K562 (cell line): ENCODE data around the gene FGFRL1. TPM values are rescaled to one million over a fixed set of nuclear protein-coding genes. Genes with fewer than 3 reads are reported as not detected.

Source experiments
- BHLHE40 ChIP-seq: IDR thresholded peaks from 2 replicates; pipeline ENCODE4 v1.6.1; 2011; ENCODE audit warnings: low read length, improper control_type of control experiment
- CREM ChIP-seq: IDR thresholded peaks from 2 replicates; pipeline ENCODE4 v1.6.1; 2014; ENCODE audit warnings: antibody characterized with exemption, low read depth
- ERF ChIP-seq: fragments of 450-650 bp; formaldehyde crosslinking; IDR thresholded peaks from 2 replicates; pipeline ENCODE4 v1.4.0; 2020; ENCODE audit warnings: mild to moderate bottlenecking, mixed read lengths
- ETV1 ChIP-seq: fragments of 450-650 bp; conservative IDR thresholded peaks from 2 replicates; pipeline ENCODE4 v1.6.1; 2016; ENCODE audit warnings: missing genetic modification characterization, control low read depth, low read depth, missing compliant biosample characterization
- HSF4 ChIP-seq: fragments of 250-450 bp; sonication (Bioruptor Pico); IDR thresholded peaks from 2 replicates; pipeline ENCODE4 v2.1.2; 2022; ENCODE audit warnings: mild to moderate bottlenecking, moderate library complexity, borderline replicate concordance
- NFRKB ChIP-seq: fragments of 450-650 bp; IDR thresholded peaks from 2 replicates; pipeline ENCODE4 v1.6.1; 2016; ENCODE audit warnings: low read depth
- RBBP5 ChIP-seq: fragments of 200-600 bp; sonication (generic); IDR thresholded peaks from 2 replicates; pipeline ENCODE4 v1.6.1; 2012; ENCODE audit warnings: borderline replicate concordance, mild to moderate bottlenecking, low read length, control low read depth, inconsistent platforms; ENCODE audit not compliant: insufficient read depth, poor library complexity, severe bottlenecking
- ZNF263 ChIP-seq: sonication (generic); formaldehyde crosslinking; IDR thresholded peaks from 2 replicates; pipeline ENCODE4 v1.8.0; 2022; ENCODE audit warnings: mild to moderate bottlenecking, missing genetic modification reagents, borderline replicate concordance
- ZNF584 ChIP-seq: fragments of 200-800 bp; sonication (Bioruptor generic); IDR thresholded peaks from 2 replicates; pipeline ENCODE4 v1.6.1; 2016; ENCODE audit warnings: low read depth, mild to moderate bottlenecking, missing genetic modification characterization, missing compliant biosample characterization
- polyA plus RNA-seq, 8 experiments: library from polyadenylated mRNA; depleted of rRNA in 4 of 8; stranded (reverse) in 5 of 8; unstranded in 3 of 8; fragments of >200 nt; fragmentation: Nextera tagmentation in 2 of 8; fragmentation: Illumina TruSeq in 1 of 8; extraction: Ambion mirVana in 2 of 8; extraction: Trizol in 1 of 8; gene quantifications; 2 replicates each; pipeline versions ENCODE4 v1.2.1 to v1.2.3, GENCODE V29; 2011 to 2014; ENCODE audit warnings: inconsistent platforms in 1 of 8, missing spikeins in 1 of 8
- total RNA-seq, 7 experiments: library from RNA; depleted of rRNA in 6 of 7; stranded (reverse); fragments of >200 nt in 6 of 7; fragmentation: Illumina TruSeq in 2 of 7; extraction: Trizol in 2 of 7; gene quantifications; 2 replicates each; pipeline versions ENCODE4 v1.2.1 to v1.2.3, GENCODE V29; 2011 to 2021; ENCODE audit warnings: low replicate concordance in 1 of 7
- TF ChIP-seq, protein P1 (sequence below), 2 experiments: fragments of 450-650 bp in 1 of 2; sonication (generic) in 1 of 2; formaldehyde crosslinking in 1 of 2; IDR thresholded peaks; 2 replicates each; pipeline versions ENCODE4 v1.7.1 to v1.9.0; 2016 to 2022; ENCODE audit warnings: inconsistent platforms in 1 of 2, mild to moderate bottlenecking in 1 of 2, missing genetic modification reagents in 1 of 2
- TF ChIP-seq, protein P2 (sequence below): fragments of 250-450 bp; sonication (Bioruptor Pico); IDR thresholded peaks from 2 replicates; pipeline ENCODE4 v1.8.0; 2022; ENCODE audit warnings: moderate library complexity, mild to moderate bottlenecking, inconsistent platforms
- TF ChIP-seq, protein P3 (sequence below): conservative IDR thresholded peaks from 2 replicates; pipeline ENCODE4 v1.6.1; 2011; ENCODE audit warnings: low read depth, mild to moderate bottlenecking, low read length; ENCODE audit not compliant: control insufficient read depth
- TF ChIP-seq, protein P4 (sequence below): sonication (generic); formaldehyde crosslinking; IDR thresholded peaks from 2 replicates; pipeline ENCODE4 v1.9.0; 2022; ENCODE audit warnings: mild to moderate bottlenecking, missing genetic modification reagents

The FGFRL1 gene
- total and polyA plus RNA-seq, 9 of the 15 experiments (the other 6 are each of a cell fraction or from before 2014, with no cell fraction given) = 0.34 to 49.9 (median 14.6) TPM

DNA sequence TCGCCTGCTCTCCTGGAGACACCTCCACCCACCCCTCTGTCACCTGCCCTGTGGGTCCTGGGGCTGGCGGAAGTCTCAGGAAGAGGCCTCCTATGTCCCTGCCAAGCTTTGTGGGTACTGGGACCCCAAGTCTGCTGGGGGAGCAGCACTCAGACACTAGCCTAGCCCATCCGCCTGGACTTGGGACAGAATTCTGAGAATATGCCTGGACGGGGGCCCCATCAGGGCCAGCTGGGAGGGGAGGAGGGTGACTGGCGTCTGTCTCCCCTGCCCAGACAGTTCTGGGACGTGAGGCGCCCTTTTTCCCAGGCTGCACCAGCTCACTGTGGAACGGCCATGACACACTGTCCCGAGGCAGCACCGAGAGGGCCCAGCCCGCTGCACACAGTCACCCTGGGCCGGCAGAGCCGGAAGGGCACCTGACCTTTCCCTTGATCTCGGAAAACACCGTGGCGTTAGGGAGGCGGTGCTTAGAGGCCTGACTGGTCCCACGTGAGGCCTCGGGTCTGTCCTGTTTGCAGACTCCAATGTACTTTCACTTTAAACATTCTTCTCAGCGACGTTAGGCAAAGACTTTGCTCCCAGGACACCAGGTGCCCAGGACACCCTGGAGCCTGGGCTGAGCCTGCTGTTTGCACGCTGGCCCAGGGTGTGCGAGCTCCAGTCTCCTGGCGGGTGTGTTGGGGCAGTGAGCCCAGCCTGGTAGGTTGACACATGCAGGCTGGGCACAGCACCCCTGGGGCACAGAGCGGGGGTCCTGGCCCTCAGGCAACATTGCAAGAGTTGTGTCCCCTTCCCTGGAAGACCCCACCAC is 18.9 kb upstream of the FGFRL1 start (continued):
- TF ChIP-seq, protein P1, sequence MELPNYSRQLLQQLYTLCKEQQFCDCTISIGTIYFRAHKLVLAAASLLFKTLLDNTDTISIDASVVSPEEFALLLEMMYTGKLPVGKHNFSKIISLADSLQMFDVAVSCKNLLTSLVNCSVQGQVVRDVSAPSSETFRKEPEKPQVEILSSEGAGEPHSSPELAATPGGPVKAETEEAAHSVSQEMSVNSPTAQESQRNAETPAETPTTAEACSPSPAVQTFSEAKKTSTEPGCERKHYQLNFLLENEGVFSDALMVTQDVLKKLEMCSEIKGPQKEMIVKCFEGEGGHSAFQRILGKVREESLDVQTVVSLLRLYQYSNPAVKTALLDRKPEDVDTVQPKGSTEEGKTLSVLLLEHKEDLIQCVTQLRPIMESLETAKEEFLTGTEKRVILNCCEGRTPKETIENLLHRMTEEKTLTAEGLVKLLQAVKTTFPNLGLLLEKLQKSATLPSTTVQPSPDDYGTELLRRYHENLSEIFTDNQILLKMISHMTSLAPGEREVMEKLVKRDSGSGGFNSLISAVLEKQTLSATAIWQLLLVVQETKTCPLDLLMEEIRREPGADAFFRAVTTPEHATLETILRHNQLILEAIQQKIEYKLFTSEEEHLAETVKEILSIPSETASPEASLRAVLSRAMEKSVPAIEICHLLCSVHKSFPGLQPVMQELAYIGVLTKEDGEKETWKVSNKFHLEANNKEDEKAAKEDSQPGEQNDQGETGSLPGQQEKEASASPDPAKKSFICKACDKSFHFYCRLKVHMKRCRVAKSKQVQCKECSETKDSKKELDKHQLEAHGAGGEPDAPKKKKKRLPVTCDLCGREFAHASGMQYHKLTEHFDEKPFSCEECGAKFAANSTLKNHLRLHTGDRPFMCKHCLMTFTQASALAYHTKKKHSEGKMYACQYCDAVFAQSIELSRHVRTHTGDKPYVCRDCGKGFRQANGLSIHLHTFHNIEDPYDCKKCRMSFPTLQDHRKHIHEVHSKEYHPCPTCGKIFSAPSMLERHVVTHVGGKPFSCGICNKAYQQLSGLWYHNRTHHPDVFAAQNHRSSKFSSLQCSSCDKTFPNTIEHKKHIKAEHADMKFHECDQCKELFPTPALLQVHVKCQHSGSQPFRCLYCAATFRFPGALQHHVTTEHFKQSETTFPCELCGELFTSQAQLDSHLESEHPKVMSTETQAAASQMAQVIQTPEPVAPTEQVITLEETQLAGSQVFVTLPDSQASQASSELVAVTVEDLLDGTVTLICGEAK (IDR thresholded peaks at IDR 0.05) = peak; percentile 72
- TF ChIP-seq, protein P1 (CRISPR knock-in tag; IDR thresholded peaks at IDR 0.05) = no peak
- TF ChIP-seq BHLHE40 (peak; percentile 94), ERF (CRISPR knock-in tag) (0 out of 2 replicates have a peak, but pooled peaks have one; percentile 29), ZNF584 (0 out of 2 replicates have a peak, but pooled peaks have one; percentile 30), NFRKB (peak; percentile 55; the same call in 1 of the 2 replicates), HSF4 (CRISPR knock-in tag) (no peak), ETV1 (tag) (peak; percentile 88), RBBP5 (peak; percentile 47), CREM (peak; percentile 39; the same call in 1 of the 2 replicates), ZNF263 (peak; percentile 74; the same call in 1 of the 2 replicates)
- TF ChIP-seq, protein P2, sequence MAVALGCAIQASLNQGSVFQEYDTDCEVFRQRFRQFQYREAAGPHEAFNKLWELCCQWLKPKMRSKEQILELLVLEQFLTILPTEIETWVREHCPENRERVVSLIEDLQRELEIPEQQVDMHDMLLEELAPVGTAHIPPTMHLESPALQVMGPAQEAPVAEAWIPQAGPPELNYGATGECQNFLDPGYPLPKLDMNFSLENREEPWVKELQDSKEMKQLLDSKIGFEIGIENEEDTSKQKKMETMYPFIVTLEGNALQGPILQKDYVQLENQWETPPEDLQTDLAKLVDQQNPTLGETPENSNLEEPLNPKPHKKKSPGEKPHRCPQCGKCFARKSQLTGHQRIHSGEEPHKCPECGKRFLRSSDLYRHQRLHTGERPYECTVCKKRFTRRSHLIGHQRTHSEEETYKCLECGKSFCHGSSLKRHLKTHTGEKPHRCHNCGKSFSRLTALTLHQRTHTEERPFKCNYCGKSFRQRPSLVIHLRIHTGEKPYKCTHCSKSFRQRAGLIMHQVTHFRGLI (CRISPR knock-in tag) = peak; percentile 76; the same call in 1 of the 2 replicates
- TF ChIP-seq, protein P3, sequence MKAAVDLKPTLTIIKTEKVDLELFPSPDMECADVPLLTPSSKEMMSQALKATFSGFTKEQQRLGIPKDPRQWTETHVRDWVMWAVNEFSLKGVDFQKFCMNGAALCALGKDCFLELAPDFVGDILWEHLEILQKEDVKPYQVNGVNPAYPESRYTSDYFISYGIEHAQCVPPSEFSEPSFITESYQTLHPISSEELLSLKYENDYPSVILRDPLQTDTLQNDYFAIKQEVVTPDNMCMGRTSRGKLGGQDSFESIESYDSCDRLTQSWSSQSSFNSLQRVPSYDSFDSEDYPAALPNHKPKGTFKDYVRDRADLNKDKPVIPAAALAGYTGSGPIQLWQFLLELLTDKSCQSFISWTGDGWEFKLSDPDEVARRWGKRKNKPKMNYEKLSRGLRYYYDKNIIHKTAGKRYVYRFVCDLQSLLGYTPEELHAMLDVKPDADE = 0 out of 2 replicates have a peak, but pooled peaks have one; percentile 19
- TF ChIP-seq, protein P4, sequence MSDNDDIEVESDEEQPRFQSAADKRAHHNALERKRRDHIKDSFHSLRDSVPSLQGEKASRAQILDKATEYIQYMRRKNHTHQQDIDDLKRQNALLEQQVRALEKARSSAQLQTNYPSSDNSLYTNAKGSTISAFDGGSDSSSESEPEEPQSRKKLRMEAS (CRISPR knock-in tag) = peak; percentile 81
